ENCODE measurements around the gene ABCB7.

Gene ABCB7

DNA sequence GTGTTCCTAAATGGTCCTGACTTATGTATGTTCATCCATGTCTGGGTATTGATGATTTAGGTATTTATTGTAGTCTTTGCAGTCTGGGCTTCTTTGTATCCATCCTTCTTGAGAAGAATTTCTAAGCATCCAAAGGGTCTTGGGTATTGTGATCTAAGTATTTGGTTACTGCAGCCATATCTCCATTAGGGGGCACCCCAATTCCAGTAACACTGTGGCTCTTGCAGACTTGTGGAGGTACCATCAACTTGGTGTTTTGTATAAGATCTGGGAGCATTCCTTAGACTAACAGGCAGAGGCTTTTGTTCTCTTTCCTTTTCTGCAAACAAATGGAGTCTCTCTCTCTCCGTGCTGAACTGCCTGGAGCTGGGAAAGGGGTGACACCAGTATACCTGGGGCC, 117.2 kb downstream of the ABCB7 start:
- no peaks in the 10 kb centered on the region for H3K4me1 ChIP-seq
- no peaks in the 10 kb centered on the region for H3K9me3 ChIP-seq
- no peak overlapping the region for H3K4me3 ChIP-seq (ENCODE audit: low read depth, low read length)
- H3K36me3 ChIP-seq: no peaks in the 10 kb centered on the region
- TF ChIP-seq, protein P1, sequence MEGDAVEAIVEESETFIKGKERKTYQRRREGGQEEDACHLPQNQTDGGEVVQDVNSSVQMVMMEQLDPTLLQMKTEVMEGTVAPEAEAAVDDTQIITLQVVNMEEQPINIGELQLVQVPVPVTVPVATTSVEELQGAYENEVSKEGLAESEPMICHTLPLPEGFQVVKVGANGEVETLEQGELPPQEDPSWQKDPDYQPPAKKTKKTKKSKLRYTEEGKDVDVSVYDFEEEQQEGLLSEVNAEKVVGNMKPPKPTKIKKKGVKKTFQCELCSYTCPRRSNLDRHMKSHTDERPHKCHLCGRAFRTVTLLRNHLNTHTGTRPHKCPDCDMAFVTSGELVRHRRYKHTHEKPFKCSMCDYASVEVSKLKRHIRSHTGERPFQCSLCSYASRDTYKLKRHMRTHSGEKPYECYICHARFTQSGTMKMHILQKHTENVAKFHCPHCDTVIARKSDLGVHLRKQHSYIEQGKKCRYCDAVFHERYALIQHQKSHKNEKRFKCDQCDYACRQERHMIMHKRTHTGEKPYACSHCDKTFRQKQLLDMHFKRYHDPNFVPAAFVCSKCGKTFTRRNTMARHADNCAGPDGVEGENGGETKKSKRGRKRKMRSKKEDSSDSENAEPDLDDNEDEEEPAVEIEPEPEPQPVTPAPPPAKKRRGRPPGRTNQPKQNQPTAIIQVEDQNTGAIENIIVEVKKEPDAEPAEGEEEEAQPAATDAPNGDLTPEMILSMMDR (IDR thresholded peaks at IDR 0.05; ENCODE audit: low read depth, low read length): peak; percentile 33; the same call in 1 of the 2 replicates
- no peaks in the 10 kb centered on the region for H3K27me3 ChIP-seq
- peak; percentile 8 for DNase-seq
